M059J (cell line): ENCODE measurements around the gene SPTBN5. TPM values are rescaled to one million over a fixed set of nuclear protein-coding genes. Genes with fewer than 3 reads are reported as not detected.
A peak's percentile ranks its signal among the peaks of the same experiment; 100 is the strongest.

ENCODE experiments used
- DNase-seq: peaks from one replicate; pipeline ENCODE4 v3.0.0-alpha.2; 2012; ENCODE audit warnings: low read depth
- total RNA-seq: library from RNA; depleted of rRNA; stranded (reverse); fragments of >200 nt; shearing (Covaris generic); gene quantifications from 2 replicates; pipeline ENCODE4 v1.2.3, GENCODE V29; 2014

The SPTBN5 gene
- total RNA-seq, 1 experiment from 2014 or later: under 0.01 TPM

DNA sequence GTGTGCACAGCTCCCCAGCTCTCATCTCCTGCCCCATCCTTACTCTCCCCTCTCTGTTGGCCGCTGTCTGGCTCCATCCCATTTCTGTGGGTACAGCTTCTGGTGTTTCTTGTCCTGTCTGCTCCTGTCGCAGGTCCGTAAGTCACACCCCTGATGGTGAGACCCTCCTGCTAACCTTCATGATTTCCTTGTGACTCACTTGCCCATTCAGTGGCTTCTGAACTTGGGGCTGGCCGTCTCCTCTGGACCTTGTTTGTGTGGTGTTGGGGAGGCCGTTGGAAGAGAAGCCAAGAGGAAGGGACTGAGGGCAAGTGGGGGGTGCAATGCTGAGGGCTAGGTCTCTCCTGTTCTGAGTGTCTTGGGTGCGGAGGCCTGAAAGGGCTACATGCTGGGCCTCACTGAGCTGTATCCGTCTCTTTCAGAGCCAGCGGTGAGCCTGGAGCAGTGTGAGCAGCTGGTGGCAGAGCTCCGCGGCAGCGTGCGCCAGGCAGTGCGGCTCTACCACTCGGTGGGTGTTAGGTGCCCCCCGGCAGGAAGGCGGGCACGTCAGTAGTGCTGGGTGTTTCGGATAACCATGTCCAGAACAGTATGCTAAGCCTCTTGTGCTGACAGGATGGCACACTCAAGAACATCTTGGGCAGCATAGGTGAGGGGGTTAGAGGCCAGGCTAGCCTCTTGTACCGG lies 69.6 kb downstream of the SPTBN5 start:
- no peak for DNase-seq

DNA sequence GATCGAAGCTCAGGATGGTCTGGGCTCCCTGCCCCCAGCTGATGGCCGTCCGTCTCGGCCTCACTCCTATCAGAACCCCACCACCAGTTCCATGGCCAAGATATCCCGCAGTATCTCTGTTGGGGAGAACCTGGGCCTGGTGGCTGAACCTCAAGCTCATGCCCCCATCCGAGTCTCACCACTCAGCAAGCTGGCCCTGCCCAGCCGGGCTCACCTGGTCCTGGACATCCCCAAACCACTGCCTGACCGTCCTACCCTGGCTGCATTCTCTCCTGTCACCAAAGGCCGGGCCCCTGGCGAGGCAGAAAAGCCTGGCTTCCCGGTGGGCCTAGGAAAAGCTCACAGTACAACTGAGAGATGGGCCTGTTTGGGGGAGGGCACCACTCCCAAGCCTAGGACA lies 70.4 kb downstream of the SPTBN5 start:
- no peak for DNase-seq

DNA sequence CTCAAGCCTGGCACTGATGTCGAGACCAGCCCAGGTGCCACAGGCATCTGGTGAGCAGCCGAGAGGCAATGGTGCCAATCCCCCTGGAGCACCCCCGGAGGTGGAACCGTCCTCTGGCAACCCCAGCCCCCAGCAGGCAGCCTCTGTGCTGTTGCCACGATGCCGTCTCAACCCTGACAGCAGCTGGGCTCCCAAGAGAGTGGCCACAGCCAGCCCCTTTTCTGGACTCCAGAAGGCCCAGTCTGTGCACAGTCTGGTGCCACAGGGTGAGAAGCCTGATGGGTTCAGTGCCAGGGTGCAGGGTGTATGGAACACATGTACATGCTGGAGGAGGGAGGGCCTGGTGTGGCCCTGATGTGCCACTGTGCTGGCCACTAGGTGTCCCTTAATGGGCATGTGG lies 70.9 kb downstream of the SPTBN5 start:
- DNase-seq: no peak

DNA sequence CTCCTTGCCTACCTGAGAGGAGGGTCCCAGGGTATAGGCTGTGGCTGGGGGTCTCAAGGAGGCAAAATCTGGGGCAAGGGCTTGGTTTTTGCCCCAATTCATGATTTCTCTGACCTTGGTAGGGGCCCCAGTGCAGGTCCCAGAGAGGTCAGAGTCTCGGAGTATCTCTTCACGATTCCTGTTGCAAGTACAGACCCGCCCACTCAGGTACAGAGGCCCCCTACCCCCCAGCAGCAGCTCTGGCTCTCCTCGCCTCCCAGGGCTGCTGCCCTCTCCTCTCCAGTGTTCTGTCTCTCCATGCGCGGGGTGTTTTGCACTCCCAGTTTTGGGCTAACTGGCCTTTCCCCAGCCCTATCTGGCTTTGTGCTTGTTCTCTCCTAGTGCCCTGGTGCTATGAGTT lies 71.4 kb downstream of the SPTBN5 start:
- DNase-seq: no peak

DNA sequence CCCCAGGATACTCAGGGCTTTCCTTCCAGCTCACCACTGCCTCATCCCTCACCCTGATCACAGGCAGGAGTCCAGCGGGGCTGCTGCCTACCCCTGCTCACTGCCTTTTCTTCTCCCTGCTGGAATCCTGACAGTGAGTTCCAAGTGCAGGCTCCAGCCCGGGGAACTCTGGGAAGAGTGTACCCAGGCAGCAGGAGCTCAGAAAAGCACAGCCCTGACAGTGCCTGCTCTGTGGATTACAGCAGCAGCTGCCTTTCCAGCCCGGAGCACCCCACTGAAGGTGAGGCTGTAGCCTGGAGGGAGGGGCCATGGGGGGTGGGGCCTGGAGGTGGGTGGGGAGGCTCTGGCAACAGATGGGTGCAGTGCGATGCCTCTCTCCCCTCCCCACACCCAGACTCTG lies 72.0 kb downstream of the SPTBN5 start:
- DNase-seq: no peak

DNA sequence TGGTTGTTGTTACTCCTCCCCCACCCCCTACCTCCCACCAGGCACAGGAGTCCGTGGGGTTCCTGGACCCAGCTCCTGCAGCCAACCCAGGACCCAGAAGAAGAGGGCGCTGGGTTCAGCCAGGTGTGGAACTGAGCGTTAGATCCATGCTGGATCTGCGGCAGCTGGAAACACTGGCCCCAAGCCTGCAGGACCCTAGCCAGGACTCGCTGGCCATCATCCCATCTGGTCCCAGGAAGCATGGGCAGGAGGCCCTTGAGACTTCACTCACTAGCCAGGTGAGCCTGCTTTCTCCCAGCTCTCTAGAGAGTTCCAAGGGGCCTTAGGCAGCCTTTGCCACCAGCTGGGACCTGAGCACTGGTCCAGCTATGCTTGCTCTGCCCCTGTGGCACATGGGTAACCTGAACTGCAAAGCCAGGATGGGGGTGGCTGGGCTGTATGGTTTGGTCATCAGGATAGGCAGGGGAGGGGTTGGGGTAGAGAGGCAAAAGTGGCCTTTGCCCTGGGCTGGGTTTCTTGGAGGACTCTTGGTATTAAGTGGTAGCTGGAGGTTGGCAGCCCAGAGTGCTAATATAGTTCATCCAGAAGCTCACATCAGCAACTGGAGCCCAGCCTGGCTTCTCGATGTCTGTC lies 72.9 kb downstream of the SPTBN5 start:
- no peak for DNase-seq

DNA sequence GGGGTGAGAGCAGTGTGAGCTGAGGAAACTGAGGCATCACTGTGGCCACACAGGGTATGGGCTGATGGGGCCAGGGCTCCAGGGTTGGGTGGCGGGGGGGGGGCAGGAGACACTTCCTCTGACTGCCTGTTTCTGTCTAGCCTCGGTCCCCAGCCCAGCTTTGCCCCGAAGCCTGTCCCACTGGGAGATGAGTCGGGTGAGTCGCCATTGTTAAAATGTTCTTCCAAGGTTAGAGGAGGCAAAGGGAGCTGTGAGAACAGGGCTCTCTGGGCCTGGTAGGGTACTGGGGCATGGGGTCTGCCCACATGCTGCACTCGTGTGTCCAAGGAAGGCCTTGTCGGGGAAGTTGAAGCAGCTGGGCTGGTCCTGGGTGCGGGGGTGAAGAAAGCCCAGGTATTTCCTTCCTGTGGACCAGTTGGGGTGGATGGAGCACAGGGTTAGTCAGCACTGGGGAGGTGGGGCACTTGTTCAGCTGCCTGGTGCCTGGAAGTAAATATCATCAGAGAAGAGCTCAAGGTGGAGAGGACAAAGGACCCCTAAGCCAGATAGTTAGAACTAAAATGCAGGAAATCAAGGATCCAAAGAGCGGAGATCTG lies 74.3 kb downstream of the SPTBN5 start:
- DNase-seq: no peak

DNA sequence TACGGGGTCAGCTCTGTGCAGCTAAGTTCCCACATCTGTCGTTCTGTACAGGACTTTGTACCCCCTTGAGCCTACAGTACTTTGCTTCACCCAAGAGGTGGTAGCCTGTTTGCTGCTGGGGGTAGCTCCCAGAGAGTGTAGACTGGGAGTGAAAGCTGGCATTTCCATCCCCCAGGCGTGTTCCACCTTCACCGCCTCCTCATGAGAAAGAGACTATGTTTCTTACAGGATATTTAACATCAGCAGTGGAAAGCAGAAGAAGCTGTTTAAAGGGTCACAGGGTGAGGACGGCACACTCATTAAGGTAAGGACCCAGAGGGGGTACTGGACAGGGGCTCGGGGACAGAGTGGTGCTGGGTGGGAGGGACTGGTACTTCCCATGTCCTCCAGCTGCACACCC lies 76.1 kb downstream of the SPTBN5 start:
- no peak for DNase-seq

DNA sequence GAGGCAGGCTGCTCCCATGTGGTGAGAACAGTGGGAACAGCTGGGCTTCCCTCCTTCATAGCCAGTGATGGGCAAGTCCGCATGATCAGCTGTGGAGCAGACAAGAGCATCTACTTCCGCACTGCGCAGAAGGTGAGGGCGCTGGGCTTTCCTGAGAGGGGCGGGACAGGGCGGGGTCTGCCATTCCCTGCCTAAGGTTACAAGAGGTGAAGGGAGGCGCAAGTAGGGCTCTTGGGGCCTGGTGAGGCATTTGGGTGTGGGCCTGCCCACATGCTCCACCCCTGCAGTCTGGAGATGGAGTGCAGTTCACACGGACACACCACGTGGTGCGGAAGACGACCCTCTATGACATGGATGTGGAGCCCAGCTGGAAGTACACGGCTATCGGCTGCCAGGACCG lies 76.5 kb downstream of the SPTBN5 start:
- no peak for DNase-seq

DNA sequence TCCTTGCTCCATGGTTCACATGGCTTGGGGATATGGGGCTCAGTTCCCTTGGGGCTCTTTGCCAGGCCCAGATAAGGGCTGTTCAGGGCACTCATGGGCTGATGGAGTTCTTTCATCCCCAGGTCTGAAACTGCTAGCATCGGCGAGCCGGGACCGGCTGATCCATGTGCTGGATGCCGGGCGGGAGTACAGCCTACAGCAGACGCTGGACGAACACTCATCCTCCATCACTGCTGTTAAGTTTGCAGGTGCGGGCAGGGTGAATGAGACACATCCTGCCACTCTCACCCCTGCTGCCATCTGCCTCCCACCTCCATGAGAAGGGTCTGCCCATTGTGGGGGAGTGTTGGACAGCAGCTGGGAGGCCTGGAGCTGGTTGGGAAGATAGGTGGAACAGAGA lies 77.1 kb downstream of the SPTBN5 start:
- DNase-seq: no peak

DNA sequence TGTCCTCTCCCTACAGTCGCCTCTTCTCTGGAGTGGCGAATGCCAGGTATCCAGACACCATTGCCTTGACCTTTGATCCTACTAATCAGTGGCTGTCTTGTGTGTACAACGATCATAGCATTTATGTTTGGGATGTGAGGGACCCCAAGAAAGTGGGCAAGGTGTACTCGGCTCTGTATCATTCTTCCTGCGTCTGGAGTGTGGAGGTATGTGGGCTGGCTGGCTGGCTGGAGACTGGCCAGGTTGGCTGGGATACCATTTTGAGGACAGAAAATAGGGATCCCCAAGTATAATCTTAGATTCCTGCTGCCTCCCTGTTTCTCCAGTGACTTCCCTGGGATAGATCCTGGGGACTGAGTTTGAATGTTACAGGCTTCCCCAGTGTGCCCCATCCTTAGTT lies 79.3 kb downstream of the SPTBN5 start:
- no peak for DNase-seq

DNA sequence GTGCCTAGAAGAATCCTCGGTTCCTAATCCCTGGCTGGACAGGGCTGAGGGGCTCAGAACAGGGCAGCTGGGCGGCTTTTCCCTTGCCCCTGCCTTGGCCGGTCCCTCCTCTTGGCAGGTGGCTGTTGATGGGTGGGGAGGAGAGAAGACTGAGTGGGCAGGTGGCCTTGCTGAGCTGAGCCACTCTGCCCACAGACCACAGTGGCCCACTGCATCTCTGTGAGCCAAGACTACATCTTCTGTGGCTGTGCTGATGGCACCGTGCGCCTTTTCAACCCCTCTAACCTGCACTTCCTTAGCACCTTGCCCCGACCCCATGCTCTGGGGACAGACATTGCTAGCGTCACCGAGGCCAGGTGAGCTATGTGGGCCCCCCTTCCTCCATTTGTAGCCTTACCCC lies 80.4 kb downstream of the SPTBN5 start:
- DNase-seq: no peak

DNA sequence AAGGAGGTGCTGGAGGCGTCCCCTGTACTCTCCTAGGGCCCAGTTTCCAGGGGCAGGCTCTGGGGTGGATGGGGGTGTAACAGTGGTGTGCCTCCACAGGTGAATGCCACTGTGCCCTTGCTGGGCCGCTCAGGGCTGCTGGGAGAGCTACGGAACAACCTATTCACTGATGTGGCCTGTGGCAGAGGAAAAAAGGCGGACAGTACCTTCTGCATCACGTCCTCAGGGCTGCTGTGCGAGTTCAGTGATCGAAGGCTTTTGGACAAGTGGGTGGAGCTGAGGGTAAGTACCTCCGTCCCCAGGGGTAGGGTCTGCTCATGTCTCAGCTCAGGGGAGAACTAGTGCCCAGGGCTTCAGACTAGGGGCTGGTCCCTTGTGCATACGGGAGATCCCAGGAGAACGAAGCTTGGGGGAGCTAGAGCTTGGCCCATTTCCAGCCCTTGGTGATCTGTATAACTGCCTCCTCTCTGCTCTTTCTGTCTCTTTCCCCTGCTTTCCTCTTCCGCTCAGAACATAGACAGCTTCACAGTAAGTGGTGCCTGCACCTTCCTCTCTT lies 81.0 kb downstream of the SPTBN5 start:
- no peak for DNase-seq

DNA sequence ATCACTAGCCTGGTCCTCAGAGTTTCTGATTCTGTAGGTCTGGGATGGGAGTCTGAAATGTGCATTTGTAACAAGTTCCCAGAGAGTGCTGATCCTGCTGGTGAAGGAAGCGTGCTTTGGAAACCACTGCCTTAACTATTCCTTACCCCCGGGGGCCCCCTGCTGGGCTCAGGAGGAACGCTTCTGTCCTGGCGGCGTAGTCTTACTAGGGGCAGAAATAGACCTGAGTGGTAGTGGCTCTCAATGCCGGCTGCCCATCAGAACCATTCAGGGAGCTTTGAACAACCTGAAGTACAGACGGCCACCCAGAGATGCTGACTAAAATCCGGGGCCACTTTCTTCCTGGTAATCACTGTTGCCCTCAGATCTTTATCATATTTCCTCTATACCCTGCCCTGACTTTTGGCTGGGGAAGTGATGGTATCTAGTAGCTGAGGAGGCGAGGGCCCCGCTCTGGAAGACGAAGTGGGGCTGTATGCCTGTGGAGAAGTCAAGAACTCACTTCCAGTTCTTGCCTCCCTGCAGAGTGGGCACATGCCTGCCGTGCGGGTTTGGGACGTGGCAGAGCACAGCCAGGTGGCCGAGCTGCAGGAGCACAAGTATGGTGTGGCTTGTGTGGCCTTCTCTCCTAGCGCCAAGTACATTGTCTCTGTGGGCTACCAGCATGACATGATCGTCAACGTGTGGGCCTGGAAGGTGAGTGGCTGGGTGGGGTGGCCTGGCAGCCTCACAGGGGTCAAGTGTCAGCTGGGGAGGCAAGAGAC lies 82.2 kb downstream of the SPTBN5 start:
- DNase-seq: peak; percentile 78

DNA sequence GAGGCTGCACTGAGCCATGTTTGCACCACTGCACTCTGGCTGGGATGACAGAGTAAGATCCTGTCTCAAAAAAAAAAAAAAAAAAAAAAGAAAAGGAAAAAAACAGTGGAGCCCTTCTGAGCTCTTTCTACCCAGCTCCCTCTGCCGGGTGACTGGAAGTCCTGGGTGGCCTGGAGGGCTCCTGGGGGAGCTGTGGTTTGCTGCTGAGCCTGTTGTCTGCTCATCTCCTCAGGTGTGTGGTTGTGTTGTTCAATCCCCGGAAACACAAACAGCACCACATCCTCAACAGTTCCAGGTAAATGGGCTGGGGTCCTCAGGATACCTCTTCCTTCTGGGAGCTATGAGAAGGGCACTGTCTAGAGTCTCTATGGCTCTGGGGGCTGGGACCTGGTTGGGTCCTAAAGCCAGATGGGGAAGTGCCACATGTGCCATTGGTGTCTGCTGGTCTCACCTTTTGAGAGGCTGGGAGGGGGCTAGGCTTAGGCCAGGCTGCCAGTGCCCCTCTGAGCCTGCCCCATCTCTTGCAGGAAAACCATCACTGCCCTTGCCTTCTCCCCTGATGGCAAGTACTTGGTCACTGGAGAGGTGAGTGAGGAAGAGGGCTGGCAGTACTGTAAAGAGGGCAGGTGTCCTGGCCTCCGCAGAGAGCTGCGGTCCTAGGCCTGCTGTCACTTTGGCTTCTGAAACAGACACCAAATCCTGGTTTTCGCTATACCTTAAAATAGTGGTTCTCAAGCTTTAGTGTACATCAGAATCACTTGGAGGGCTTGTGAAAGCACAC lies 83.0 kb downstream of the SPTBN5 start:
- no peak for DNase-seq

DNA sequence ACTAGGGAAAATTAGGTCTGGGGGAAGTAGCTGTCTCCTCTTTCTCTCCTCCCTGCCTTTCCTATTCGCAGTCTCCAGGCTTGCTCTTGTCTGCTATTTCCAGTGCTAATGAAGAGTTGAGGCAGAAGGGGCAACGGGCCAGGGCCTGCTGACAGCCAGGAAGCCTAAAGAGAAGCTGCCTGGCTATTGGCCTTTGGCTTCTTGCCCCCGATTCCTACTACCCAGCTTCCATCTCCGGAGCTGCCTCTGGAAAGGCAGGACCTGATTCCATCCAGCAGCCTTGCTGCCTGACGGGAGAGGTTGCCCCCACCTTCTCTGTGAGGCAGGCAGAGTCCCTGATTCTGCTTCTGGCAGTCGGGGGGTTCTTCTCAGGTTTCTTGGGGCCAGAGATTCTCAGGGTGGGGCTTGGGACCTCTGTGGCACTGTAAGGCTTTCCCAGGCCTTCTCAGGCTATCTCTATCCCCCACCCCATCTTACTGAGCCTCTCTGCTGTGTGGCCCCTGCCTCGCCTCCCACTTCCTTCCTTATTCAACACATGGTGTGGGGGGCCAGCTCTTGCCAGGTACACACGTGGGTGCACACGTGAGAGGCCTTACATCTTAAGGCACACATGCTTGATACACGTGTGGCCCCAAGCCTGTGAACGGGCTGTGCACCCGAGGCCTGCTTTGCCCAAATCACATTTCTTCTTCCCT lies 84.2 kb downstream of the SPTBN5 start:
- no peak for DNase-seq

DNA sequence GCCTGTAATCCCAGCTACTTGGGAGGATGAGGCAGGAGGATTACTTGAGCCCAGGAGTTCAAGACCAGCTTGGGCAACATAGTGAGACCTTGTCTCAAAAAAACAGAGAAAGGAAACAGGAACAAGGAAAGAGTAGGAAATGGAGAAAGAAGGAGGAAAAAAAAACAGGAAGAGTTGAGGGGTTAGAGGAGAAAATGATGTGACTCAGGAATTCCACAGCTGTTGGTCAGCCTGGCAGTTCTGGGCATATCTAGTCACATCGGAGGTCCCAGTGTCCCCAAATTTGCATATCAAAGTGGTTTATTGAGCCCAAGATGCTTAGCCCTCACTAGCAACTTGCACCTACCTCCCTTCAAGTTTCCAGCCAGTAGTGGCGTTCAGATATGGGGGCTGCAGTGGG lies 84.7 kb downstream of the SPTBN5 start:
- DNase-seq: peak; percentile 75

DNA sequence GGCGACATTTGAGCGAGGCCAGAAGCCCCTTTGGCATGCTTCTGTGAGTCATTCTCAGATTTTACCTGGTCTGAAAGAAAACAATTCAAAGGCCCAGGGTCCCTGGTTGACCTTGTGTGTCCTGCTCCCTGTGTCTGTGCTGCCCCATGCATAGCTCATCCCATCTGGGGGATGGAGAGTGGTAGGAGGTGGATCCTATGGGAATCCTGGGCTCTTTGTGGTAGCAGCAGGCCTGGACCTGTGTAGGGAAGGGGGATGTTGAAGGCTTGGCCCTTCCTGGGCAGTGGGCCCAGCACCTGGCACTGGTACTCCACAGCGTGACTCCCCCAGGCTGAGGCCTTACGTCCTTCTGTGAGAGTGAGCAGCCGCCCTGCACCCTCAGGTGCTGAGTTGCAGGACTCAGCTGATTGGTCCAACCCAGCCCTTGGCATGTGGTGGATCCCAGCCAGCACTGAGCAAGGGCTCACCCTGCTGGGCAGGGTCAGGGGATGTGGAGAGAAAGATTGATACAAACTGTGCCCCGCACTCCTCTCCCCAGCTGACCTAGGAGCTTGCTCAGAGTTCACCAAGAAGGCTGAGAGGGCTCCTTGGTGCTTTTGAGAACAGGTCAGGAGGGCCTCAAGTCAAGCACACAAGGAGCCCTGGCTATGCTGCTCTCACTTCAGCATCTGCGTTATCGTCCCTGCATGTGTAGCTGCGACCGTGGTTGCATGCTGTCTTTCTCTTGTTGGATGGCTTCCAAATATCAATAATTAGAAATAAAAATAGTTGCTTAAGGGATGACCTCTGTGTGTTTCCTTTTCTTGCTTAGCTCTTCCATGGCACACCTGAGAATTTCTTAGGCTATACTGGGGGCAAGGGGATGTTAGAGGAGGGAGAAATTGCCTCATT lies 87.3 kb downstream of the SPTBN5 start:
- DNase-seq: peak; percentile 56

DNA sequence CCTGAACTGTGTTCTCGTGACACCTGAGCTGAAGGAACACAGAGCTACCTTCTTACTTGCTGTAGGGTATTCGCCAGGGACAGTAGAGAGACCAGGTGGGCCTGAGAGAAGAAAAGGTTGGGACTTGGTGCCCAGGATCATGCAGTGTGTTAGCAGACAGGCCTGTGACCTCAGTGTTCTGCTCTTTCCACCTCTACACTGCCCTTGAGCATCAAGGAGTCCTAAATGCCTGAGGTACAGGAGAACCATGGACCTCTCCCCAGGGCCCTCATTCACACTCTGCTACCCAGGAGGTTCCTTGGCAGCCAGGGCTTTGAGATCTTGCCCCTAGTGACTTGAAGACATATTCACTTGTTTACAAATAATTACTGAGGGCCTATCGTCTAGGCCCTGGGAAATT lies 88.1 kb downstream of the SPTBN5 start:
- DNase-seq: no peak
